ENCODE measurements around the gene ECE1. TPM values are rescaled to one million over a fixed set of nuclear protein-coding genes. Genes with fewer than 3 reads are reported as not detected.

Gene ECE1
- total and polyA plus RNA-seq, 2 of the 4 experiments (the other 2 are of a cell fraction), result 61.8 to 124 TPM

DNA sequence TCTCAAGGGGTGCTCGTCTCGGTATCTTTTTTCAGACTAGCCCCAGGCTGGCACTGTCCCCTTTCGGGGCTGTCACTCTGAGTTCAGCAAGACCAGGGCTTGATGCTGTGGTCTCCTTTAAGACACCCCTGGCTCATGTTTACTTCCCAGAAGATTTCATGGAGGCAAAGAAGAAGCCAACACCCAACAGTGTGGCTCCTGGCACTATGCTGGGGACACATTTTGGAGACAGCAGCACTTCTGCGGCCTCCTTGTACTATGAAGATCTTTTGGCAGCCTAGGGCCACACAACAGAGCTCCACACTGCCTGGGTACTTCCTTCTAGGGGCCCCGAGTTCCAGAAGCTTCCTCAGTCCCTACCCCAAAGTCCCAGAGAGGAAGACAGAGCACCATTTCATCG is 24.6 kb downstream of the ECE1 start:
- Histone ChIP-seq H4K20me1 (ENCODE audit: insufficient read depth, low read length) (0 out of 2 replicates have a peak, but pooled peaks cover 7% of the 10 kb centered on the region), H3K23ac (ENCODE audit: low read depth, low read length) (peak overlapping the region; percentile 46), H2BK5ac (ENCODE audit: low read depth, low read length, poor library complexity, severe bottlenecking) (peak overlapping the region; percentile 12), H2BK120ac (ENCODE audit: low read depth, low read length) (peak overlapping the region; percentile 54), H2AFZ (replicated peaks; ENCODE audit: low read length, poor library complexity) (peak overlapping the region; percentile 3), H3K9me1 (ENCODE audit: insufficient read depth, low read length) (peaks cover 46% of the 10 kb centered on the region), H3K79me1 (ENCODE audit: low read depth in 1 of 2, low read length in 2 of 2) (peaks cover 28 to 87% of the 10 kb centered on the region in 2 experiments), H2AK5ac (ENCODE audit: low read depth, low read length) (peak overlapping the region; percentile 82), H2BK15ac (ENCODE audit: low read depth, low read length) (no peak overlapping the region), H3K4me1 (ENCODE audit: control insufficient read depth, insufficient read depth, low read length) (peaks cover 45% of the 10 kb centered on the region), H3K4ac (ENCODE audit: low read depth, low read length) (peak overlapping the region; percentile 51), H4K8ac (ENCODE audit: low read depth in 2 of 2, low read length in 2 of 2) (0 out of 4 replicates have a peak overlapping the region, but pooled peaks of 1 of the 2 experiments have one; percentile 25), H3K27me3 (ENCODE audit: control insufficient read depth, insufficient read depth, low read length) (no peaks in the 10 kb centered on the region), H3K27ac (ENCODE audit: insufficient read depth, low read length) (no peak overlapping the region), H4K5ac (ENCODE audit: low read depth, low read length) (peak overlapping the region; percentile 42; the same call in 1 of the 2 replicates), H3K4me2 (ENCODE audit: low read depth, low read length) (no peak overlapping the region), H2BK20ac (ENCODE audit: low read depth, low read length) (0 out of 2 replicates have a peak overlapping the region, but pooled peaks have one; percentile 29), H3K36me3 (ENCODE audit: control insufficient read depth, insufficient read depth, low read length) (peaks cover 37% of the 10 kb centered on the region), H3K9me3 (ENCODE audit: control insufficient read depth, insufficient read depth, low read length) (no peaks in the 10 kb centered on the region), H3K9ac (ENCODE audit: low read depth, low read length) (no peak overlapping the region), H4K91ac (ENCODE audit: insufficient read depth, low read depth, low read length) (peak overlapping the region; percentile 63; the same call in 1 of the 2 replicates), H3K14ac (replicated peaks; ENCODE audit: low read depth, low read length) (peak overlapping the region; percentile 40; the same call in 1 of the 2 replicates), H3K4me3 (ENCODE audit: insufficient read depth, low read depth, low read length) (no peak overlapping the region), H3K56ac (ENCODE audit: extremely low read depth, insufficient read depth, low read length) (no peak overlapping the region), H2AK9ac (replicated peaks; ENCODE audit: low read depth, low read length, poor library complexity) (peak overlapping the region; percentile 3), H3K18ac (ENCODE audit: low read depth, low read length) (peak overlapping the region; percentile 10; the same call in 1 of the 2 replicates)
- BruUV-seq (replicated peaks), result no TSS peak
- ChIA-PET POLR2A (ENCODE audit: unreplicated experiment) (no interaction called here), CTCF (no interaction called here)
- dilution Hi-C loops (cut with HindIII; ENCODE audit: low sequenced_read_pairs, unreplicated experiment) (no loop called here), in situ Hi-C loops (cut with MboI; ENCODE audit: low sequenced_read_pairs) (no loop called here), intact Hi-C loops (cut with micrococcal nuclease) (loop anchor here (10.0 kb wide), 1 partner anchor 309 kb away; no protein-coding TSS in a partner anchor)
- 100% methylated on average over 2 of the region's 6 CpGs; no CpG with 5 or more reads in 1 of the 2 experiments for WGBS, 2 experiments (ENCODE audit: extremely low coverage in 2 of 2, insufficient read length in 1 of 2)
- DNase-seq, result no peak
- ATAC-seq (ENCODE audit: low read depth), result no peak
- TF ChIP-seq RAD21 (IDR thresholded peaks at IDR 0.05; ENCODE audit: low read length), result no peak
- no peak for TF ChIP-seq CEBPB (IDR thresholded peaks at IDR 0.05; ENCODE audit: low read depth, low read length)
- TF ChIP-seq MAZ (IDR thresholded peaks at IDR 0.05; ENCODE audit: borderline replicate concordance, low read depth, low read length), result no peak
- TF ChIP-seq POLR2A (IDR thresholded peaks at IDR 0.05; ENCODE audit: low read depth, low read length), result no peak
- TF ChIP-seq MAFK (IDR thresholded peaks at IDR 0.05; ENCODE audit: low read depth, low read length), result no peak
- TF ChIP-seq, protein P1, sequence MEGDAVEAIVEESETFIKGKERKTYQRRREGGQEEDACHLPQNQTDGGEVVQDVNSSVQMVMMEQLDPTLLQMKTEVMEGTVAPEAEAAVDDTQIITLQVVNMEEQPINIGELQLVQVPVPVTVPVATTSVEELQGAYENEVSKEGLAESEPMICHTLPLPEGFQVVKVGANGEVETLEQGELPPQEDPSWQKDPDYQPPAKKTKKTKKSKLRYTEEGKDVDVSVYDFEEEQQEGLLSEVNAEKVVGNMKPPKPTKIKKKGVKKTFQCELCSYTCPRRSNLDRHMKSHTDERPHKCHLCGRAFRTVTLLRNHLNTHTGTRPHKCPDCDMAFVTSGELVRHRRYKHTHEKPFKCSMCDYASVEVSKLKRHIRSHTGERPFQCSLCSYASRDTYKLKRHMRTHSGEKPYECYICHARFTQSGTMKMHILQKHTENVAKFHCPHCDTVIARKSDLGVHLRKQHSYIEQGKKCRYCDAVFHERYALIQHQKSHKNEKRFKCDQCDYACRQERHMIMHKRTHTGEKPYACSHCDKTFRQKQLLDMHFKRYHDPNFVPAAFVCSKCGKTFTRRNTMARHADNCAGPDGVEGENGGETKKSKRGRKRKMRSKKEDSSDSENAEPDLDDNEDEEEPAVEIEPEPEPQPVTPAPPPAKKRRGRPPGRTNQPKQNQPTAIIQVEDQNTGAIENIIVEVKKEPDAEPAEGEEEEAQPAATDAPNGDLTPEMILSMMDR (conservative IDR thresholded peaks at IDR 0.05; ENCODE audit: low read depth, low read length), result no peak
- no peak for TF ChIP-seq MXI1 (IDR thresholded peaks at IDR 0.05; ENCODE audit: borderline replicate concordance, low read depth, low read length)
- no peak for TF ChIP-seq RCOR1 (IDR thresholded peaks at IDR 0.05; ENCODE audit: insufficient replicate concordance, low read length)
- TF ChIP-seq RFX5 (IDR thresholded peaks at IDR 0.05; ENCODE audit: low read depth, low read length), result no peak
- TF ChIP-seq CHD1 (IDR thresholded peaks at IDR 0.05; ENCODE audit: low read depth, low read length), result no peak
- TF ChIP-seq, protein P2, sequence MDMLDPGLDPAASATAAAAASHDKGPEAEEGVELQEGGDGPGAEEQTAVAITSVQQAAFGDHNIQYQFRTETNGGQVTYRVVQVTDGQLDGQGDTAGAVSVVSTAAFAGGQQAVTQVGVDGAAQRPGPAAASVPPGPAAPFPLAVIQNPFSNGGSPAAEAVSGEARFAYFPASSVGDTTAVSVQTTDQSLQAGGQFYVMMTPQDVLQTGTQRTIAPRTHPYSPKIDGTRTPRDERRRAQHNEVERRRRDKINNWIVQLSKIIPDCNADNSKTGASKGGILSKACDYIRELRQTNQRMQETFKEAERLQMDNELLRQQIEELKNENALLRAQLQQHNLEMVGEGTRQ (IDR thresholded peaks at IDR 0.05; ENCODE audit: low read depth, low read length), result no peak
- TF ChIP-seq FOS (IDR thresholded peaks at IDR 0.05; ENCODE audit: low read depth, low read length), result no peak

All from IMR-90 (cell line).